Limb (tissue), 2 donors: ENCODE measurements around the gene ZNF91.
"Not testable (repeated sequence)": the region's sequence is repeated elsewhere in the genome, so short reads cannot be mapped to it uniquely, and the experiment has no call there.

Experiments
- DNase-seq, 2 donors: peaks; one replicate each; pipeline ENCODE4 v3.0.0-alpha.2; 2016; ENCODE audit errors: extremely low spot score in 2 of 2

Gene ZNF91

GRCh38 chr19:23319571-23319970, 75.7 kb downstream of the ZNF91 start:
- DNase-seq = not testable (repeated sequence)

GRCh38 chr19:23318941-23319340, 76.3 kb downstream of the ZNF91 start:
- DNase-seq = not testable (repeated sequence)

GRCh38 chr19:23318143-23318542, 77.1 kb downstream of the ZNF91 start:
- DNase-seq = no peak

- no peak for DNase-seq
Observed at GRCh38 chr19:23315286-23315685, 80.0 kb downstream of the ZNF91 start.

GRCh38 chr19:23314505-23315251, 80.6 kb downstream of the ZNF91 start:
- DNase-seq = no peak

GRCh38 chr19:23313196-23313595, 82.1 kb downstream of the ZNF91 start:
- DNase-seq = no peak

GRCh38 chr19:23312515-23312914, 82.8 kb downstream of the ZNF91 start:
- DNase-seq = no peak

GRCh38 chr19:23311551-23311950, 83.7 kb downstream of the ZNF91 start:
- DNase-seq = no peak

GRCh38 chr19:23310729-23311211, 84.5 kb downstream of the ZNF91 start:
- no peak for DNase-seq

GRCh38 chr19:23309926-23310325, 85.3 kb downstream of the ZNF91 start:
- no peak for DNase-seq

- DNase-seq = no peak
Observed at GRCh38 chr19:23305555-23305954, 89.7 kb downstream of the ZNF91 start.

- no peak for DNase-seq
Observed at GRCh38 chr19:23304238-23304637, 91.0 kb downstream of the ZNF91 start.

- no peak for DNase-seq
Observed at GRCh38 chr19:23294141-23294540, 101.1 kb downstream of the ZNF91 start.

- DNase-seq = not testable (repeated sequence)
Observed at GRCh38 chr19:23289966-23290365, 105.3 kb downstream of the ZNF91 start.
